Lower lobe of right lung (tissue), 2 donors: Measurements from ENCODE around the gene KCNQ5. TPM values are rescaled to one million over a fixed set of nuclear protein-coding genes. Genes with fewer than 3 reads are reported as not detected.

Experiments
- ATAC-seq, 2 donors: fragments of 200-7000 bp; cut with Tn5 transposase; one replicate each; pipeline ENCODE4 v1.9.1; 2020 to 2022; ENCODE audit warnings: mild to moderate bottlenecking in 2 of 2, moderate library complexity in 2 of 2
- DNase-seq: peaks from one replicate; pipeline ENCODE4 v3.0.0-alpha.2; 2020
- H3K27ac ChIP-seq: fragments of 200-600 bp; one replicate; pipeline ENCODE4 v1.8.0; 2022
- H3K27me3 ChIP-seq: fragments of 200-600 bp; one replicate; pipeline ENCODE4 v1.8.0; 2022; ENCODE audit warnings: low read depth
- H3K36me3 ChIP-seq: fragments of 200-600 bp; one replicate; pipeline ENCODE4 v1.8.0; 2022; ENCODE audit warnings: mild to moderate bottlenecking
- H3K4me1 ChIP-seq: fragments of 200-600 bp; one replicate; pipeline ENCODE4 v1.8.0; 2022
- H3K4me3 ChIP-seq: fragments of 200-600 bp; one replicate; pipeline ENCODE4 v1.8.0; 2022; ENCODE audit warnings: mild to moderate bottlenecking
- H3K9me3 ChIP-seq: fragments of 200-600 bp; one replicate; pipeline ENCODE4 v1.8.0; 2022
- intact Hi-C: fragments of 100-400 bp; cut with DNase I; formaldehyde crosslinking; loops from one replicate; pipeline ENCODE4 v1.11.0; 2022
- total RNA-seq: library from RNA; stranded (reverse); fragmentation: NEBNext Ultra II Directional; extraction: Animal tissue kit (Norgen Biotek cat#: 25700); gene quantifications from one replicate; pipeline ENCODE4 v1.2.1, GENCODE V29; 2021
- TF ChIP-seq, protein P1 (sequence below): fragments of 200-600 bp; IDR thresholded peaks from one replicate; pipeline ENCODE4 v1.8.0; 2022; ENCODE audit warnings: antibody characterized with exemption, mild to moderate bottlenecking
- donor health status: DM: no; HTN: yes; CAD: no; lungs with severe emphysema.

The KCNQ5 gene
- total RNA-seq, 1 donor from 2014 or later, result 0.35 TPM

DNA sequence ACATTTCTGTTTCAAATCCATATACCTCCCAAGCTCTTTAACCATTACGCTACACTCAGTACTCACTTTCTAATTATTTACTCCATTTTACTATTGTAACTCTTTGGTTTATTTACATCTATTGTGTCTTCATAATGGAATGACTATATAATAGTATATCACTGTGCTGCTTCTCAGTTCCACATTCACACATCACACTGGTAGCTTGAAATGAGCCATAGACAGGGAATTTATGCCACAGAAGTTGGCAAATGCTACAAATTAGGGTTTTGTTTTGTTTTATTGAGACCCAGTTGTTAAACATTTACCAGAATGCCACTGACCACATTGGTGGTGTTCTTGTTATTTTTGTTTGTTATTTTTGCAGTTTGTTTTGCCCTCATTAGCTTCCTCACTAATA, 213.9 kb downstream of the KCNQ5 start:
- TF ChIP-seq, protein P1, sequence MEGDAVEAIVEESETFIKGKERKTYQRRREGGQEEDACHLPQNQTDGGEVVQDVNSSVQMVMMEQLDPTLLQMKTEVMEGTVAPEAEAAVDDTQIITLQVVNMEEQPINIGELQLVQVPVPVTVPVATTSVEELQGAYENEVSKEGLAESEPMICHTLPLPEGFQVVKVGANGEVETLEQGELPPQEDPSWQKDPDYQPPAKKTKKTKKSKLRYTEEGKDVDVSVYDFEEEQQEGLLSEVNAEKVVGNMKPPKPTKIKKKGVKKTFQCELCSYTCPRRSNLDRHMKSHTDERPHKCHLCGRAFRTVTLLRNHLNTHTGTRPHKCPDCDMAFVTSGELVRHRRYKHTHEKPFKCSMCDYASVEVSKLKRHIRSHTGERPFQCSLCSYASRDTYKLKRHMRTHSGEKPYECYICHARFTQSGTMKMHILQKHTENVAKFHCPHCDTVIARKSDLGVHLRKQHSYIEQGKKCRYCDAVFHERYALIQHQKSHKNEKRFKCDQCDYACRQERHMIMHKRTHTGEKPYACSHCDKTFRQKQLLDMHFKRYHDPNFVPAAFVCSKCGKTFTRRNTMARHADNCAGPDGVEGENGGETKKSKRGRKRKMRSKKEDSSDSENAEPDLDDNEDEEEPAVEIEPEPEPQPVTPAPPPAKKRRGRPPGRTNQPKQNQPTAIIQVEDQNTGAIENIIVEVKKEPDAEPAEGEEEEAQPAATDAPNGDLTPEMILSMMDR, result no peak
- Histone ChIP-seq H3K9me3 (no peaks in the 10 kb centered on the region), H3K36me3 (no peaks in the 10 kb centered on the region), H3K27ac (no peak overlapping the region), H3K4me1 (no peaks in the 10 kb centered on the region), H3K27me3 (no peaks in the 10 kb centered on the region), H3K4me3 (no peak overlapping the region)
- DNase-seq (no peak), ATAC-seq (no peak)
- intact Hi-C loops, result no loop called here

DNA sequence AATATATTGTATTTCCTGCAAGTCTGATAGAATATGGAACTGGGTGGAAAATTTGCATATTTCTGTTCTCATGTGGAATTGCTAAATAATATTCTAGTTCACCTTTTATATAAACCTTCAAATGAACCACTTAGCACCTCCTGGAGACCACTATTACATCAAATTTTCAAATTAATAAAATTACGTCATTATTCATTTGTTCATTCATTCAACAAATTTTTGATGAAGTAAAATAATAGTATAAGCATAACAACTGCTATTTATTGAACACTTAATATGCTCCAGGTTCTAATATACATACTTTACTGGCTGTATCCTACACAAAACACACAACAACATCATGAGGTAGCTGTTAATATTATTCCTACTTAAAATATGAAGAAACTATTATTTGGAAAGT, 215.1 kb downstream of the KCNQ5 start:
- H3K27me3 ChIP-seq, result no peaks in the 10 kb centered on the region
- intact Hi-C loops, result no loop called here
- DNase-seq (no peak), ATAC-seq (no peak)
- no peaks in the 10 kb centered on the region for H3K36me3 ChIP-seq
- TF ChIP-seq, protein P1, result no peak
- H3K9me3 ChIP-seq, result no peaks in the 10 kb centered on the region
- no peak overlapping the region for H3K27ac ChIP-seq
- no peak overlapping the region for H3K4me3 ChIP-seq
- H3K4me1 ChIP-seq, result no peaks in the 10 kb centered on the region

DNA sequence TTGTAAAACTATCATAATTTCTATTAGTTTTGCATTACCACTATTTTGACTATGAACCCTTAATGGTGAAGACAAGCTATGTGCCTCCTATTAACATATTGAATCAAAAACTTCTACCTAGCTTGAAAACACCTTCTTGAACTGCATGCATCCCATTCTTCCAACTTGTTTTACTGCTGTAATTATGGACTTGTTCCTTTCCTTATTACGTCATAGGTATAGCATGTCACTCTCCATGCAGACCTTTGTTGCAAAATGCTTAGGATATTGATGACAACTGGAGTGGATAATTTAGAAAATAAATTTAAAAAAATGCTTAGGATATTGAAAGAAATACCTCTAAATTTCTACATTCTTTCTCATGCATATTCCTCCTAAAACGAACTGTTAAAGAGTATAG, 219.3 kb downstream of the KCNQ5 start:
- H3K27ac ChIP-seq, result no peak overlapping the region
- H3K4me3 ChIP-seq, result no peak overlapping the region
- TF ChIP-seq, protein P1, result no peak
- H3K27me3 ChIP-seq, result no peaks in the 10 kb centered on the region
- intact Hi-C loops, result no loop called here
- H3K9me3 ChIP-seq, result no peaks in the 10 kb centered on the region
- ATAC-seq (no peak), DNase-seq (no peak)
- no peaks in the 10 kb centered on the region for H3K4me1 ChIP-seq
- no peaks in the 10 kb centered on the region for H3K36me3 ChIP-seq

DNA sequence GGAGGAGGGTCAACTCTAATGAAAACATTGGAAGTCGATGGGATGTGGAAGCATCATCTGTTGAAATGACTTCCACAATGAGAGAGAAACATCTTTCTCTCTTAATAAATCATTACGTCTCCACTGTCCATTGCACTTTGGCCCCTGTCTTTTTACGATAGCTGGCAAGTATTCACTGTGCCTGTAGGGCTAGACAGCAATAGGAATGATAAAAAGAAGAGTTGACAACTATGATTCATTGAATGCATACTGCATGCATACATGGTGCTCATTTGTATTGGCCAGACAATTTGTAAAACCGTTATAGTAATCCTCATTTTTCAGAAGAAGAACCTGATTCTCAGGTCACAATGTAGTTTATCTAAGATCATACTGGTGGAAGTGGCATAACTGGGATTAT, 220.3 kb downstream of the KCNQ5 start:
- H3K36me3 ChIP-seq, result no peaks in the 10 kb centered on the region
- H3K4me3 ChIP-seq, result no peak overlapping the region
- H3K9me3 ChIP-seq, result no peaks in the 10 kb centered on the region
- no peaks in the 10 kb centered on the region for H3K27me3 ChIP-seq
- H3K4me1 ChIP-seq, result no peaks in the 10 kb centered on the region
- TF ChIP-seq, protein P1, result no peak
- DNase-seq (no peak), ATAC-seq (no peak)
- H3K27ac ChIP-seq, result no peak overlapping the region
- intact Hi-C loops, result no loop called here

DNA sequence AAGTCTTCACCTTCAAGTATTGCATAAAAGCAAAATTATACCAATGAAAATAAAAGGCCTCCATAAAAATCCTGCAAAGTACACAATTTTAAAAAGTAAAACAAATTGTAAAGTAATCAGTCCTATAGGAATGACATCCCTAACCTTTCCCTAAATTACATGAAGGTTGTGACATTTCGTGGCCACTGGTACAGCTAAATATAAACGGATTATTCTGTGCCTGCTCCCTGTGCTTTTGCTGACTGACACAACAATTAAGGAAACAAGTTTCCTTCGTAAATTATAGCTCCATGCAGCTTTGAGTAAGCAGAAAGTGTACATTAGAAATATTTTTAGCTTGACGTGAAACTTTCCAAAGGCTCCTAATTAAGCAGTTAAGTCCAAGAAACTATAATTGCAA, 222.8 kb downstream of the KCNQ5 start:
- Histone ChIP-seq H3K27ac (no peak overlapping the region), H3K4me3 (no peak overlapping the region), H3K36me3 (no peaks in the 10 kb centered on the region), H3K27me3 (no peaks in the 10 kb centered on the region), H3K4me1 (no peaks in the 10 kb centered on the region), H3K9me3 (no peaks in the 10 kb centered on the region)
- TF ChIP-seq, protein P1, result no peak
- DNase-seq, result no peak
- intact Hi-C loops, result no loop called here
- ATAC-seq, result no peak

DNA sequence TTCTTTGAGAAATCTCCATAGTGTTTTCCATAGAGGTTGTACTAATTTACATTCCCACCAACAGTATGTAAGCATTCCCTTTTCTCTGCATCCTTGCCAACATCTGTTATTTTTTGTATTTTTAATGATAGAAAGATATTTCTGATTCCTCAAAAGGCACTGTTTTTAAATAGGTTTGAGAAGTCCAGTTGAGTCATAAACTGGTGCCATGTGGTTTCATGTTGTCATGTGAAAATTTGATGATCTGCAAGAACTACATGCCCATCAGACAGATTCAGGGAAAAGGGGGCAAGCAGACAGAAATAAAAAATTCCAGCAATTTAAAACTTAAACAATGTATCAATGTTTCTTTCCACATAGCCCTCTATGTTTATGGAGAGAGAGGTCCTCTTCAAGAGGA, 227.5 kb downstream of the KCNQ5 start:
- Histone ChIP-seq H3K9me3 (no peaks in the 10 kb centered on the region), H3K27ac (no peak overlapping the region), H3K36me3 (no peaks in the 10 kb centered on the region), H3K4me3 (no peak overlapping the region), H3K4me1 (no peaks in the 10 kb centered on the region), H3K27me3 (no peaks in the 10 kb centered on the region)
- no peak for DNase-seq
- ATAC-seq, result no peak
- intact Hi-C loops, result no loop called here
- TF ChIP-seq, protein P1, result no peak
